Right hindlimb (tissue), 1 donor: ENCODE data around the gene NR1D1.

Experiments
- DNase-seq: peaks from one replicate; pipeline ENCODE4 v3.0.0-alpha.2; 2018

Gene NR1D1

GRCh38 chr17:40075201-40075941 is 25.0 kb downstream of the NR1D1 start:
- DNase-seq: peak; percentile 72

GRCh38 chr17:40074871-40075200 is 25.6 kb downstream of the NR1D1 start:
- DNase-seq: no peak

- DNase-seq: no peak
Measured at GRCh38 chr17:40074175-40074512, 26.2 kb downstream of the NR1D1 start.

- no peak for DNase-seq
Measured at GRCh38 chr17:40073454-40074174, 26.8 kb downstream of the NR1D1 start.

GRCh38 chr17:40072735-40073346 is 27.5 kb downstream of the NR1D1 start:
- peak; percentile 32 for DNase-seq

GRCh38 chr17:40072040-40072734 is 28.2 kb downstream of the NR1D1 start:
- DNase-seq: peak; percentile 73

- DNase-seq: peak; percentile 54
Measured at GRCh38 chr17:40071313-40072039, 28.9 kb downstream of the NR1D1 start.

GRCh38 chr17:40070709-40071312 is 29.6 kb downstream of the NR1D1 start:
- DNase-seq: no peak

- peak; percentile 31 for DNase-seq
Measured at GRCh38 chr17:40069751-40070708, 30.4 kb downstream of the NR1D1 start.

- DNase-seq: peak; percentile 94
Measured at GRCh38 chr17:40068917-40069750, 31.3 kb downstream of the NR1D1 start.

GRCh38 chr17:40068584-40068916 is 31.8 kb downstream of the NR1D1 start:
- DNase-seq: no peak

- no peak for DNase-seq
Measured at GRCh38 chr17:40068129-40068581, 32.2 kb downstream of the NR1D1 start.

GRCh38 chr17:40067710-40068109 is 32.7 kb downstream of the NR1D1 start:
- no peak for DNase-seq

- peak; percentile 43 for DNase-seq
Measured at GRCh38 chr17:40065769-40066510, 34.4 kb downstream of the NR1D1 start.

GRCh38 chr17:40064971-40065768 is 35.2 kb downstream of the NR1D1 start:
- peak; percentile 80 for DNase-seq

- DNase-seq: no peak
Measured at GRCh38 chr17:40063901-40064531, 36.4 kb downstream of the NR1D1 start.

- DNase-seq: no peak
Measured at GRCh38 chr17:40063187-40063771, 37.1 kb downstream of the NR1D1 start.
